Lower lobe of right lung (tissue), 2 donors: ENCODE data around the gene GPR39. TPM values are rescaled to one million over a fixed set of nuclear protein-coding genes. Genes with fewer than 3 reads are reported as not detected.

Experiments
- ATAC-seq, 2 donors: fragments of 200-7000 bp; cut with Tn5 transposase; one replicate each; pipeline ENCODE4 v1.9.1; 2020 to 2022; ENCODE audit warnings: mild to moderate bottlenecking in 2 of 2, moderate library complexity in 2 of 2
- DNase-seq: peaks from one replicate; pipeline ENCODE4 v3.0.0-alpha.2; 2020
- H3K27ac ChIP-seq: fragments of 200-600 bp; one replicate; pipeline ENCODE4 v1.8.0; 2022
- H3K27me3 ChIP-seq: fragments of 200-600 bp; one replicate; pipeline ENCODE4 v1.8.0; 2022; ENCODE audit warnings: low read depth
- H3K36me3 ChIP-seq: fragments of 200-600 bp; one replicate; pipeline ENCODE4 v1.8.0; 2022; ENCODE audit warnings: mild to moderate bottlenecking
- H3K4me1 ChIP-seq: fragments of 200-600 bp; one replicate; pipeline ENCODE4 v1.8.0; 2022
- H3K4me3 ChIP-seq: fragments of 200-600 bp; one replicate; pipeline ENCODE4 v1.8.0; 2022; ENCODE audit warnings: mild to moderate bottlenecking
- H3K9me3 ChIP-seq: fragments of 200-600 bp; one replicate; pipeline ENCODE4 v1.8.0; 2022
- CTCF ChIP-seq: fragments of 200-600 bp; IDR thresholded peaks from one replicate; pipeline ENCODE4 v1.8.0; 2022; ENCODE audit warnings: antibody characterized with exemption, mild to moderate bottlenecking
- intact Hi-C: fragments of 100-400 bp; cut with DNase I; formaldehyde crosslinking; loops from one replicate; pipeline ENCODE4 v1.11.0; 2022
- total RNA-seq: library from RNA; stranded (reverse); fragmentation: NEBNext Ultra II Directional; extraction: Animal tissue kit (Norgen Biotek cat#: 25700); gene quantifications from one replicate; pipeline ENCODE4 v1.2.1, GENCODE V29; 2021
- donor health status: DM: no; HTN: yes; CAD: no; lungs with severe emphysema.

The GPR39 gene
- total RNA-seq, 1 donor from 2014 or later = 11.2 TPM

DNA sequence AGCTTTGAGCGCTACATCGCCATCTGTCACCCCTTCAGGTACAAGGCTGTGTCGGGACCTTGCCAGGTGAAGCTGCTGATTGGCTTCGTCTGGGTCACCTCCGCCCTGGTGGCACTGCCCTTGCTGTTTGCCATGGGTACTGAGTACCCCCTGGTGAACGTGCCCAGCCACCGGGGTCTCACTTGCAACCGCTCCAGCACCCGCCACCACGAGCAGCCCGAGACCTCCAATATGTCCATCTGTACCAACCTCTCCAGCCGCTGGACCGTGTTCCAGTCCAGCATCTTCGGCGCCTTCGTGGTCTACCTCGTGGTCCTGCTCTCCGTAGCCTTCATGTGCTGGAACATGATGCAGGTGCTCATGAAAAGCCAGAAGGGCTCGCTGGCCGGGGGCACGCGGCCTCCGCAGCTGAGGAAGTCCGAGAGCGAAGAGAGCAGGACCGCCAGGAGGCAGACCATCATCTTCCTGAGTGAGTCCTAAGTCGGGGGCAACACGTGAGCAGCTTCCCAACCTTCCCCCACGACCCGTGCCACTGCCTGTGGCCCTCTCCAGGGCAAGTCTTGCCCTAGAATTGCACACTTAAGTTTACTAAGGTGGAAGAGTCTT is 928 bp downstream of the GPR39 start:
- no peak for TF ChIP-seq CTCF
- no peak for ATAC-seq
- H3K36me3 ChIP-seq = no peaks in the 10 kb centered on the region
- H3K9me3 ChIP-seq = no peaks in the 10 kb centered on the region
- H3K27me3 ChIP-seq = peaks cover 6% of the 10 kb centered on the region
- intact Hi-C loops = no loop called here
- DNase-seq = no peak
- peaks cover 19% of the 10 kb centered on the region for H3K4me1 ChIP-seq
- H3K4me3 ChIP-seq = peak overlapping the region; percentile 63
- no peak overlapping the region for H3K27ac ChIP-seq

DNA sequence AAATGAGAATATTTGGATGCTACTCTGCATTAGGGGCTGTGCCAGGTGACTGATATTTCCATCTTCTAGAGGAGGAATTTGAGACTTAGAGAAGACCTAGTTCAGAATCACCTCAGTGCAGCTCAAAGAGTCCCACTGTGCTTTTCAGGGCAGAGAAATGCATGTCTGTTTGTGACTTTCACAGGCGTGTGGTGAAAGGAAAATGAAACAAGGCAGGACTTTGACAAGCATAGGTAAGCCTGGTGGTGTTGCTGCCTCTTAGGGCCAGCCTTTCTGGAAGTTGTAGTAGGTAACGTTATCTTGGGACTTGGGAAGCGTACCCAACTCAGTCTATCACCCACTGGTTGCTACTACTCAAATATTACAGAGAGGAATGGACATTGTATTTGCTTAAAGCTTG is 2.6 kb downstream of the GPR39 start:
- H3K27ac ChIP-seq = peak overlapping the region; percentile 2
- no peak for TF ChIP-seq CTCF
- intact Hi-C loops = no loop called here

DNA sequence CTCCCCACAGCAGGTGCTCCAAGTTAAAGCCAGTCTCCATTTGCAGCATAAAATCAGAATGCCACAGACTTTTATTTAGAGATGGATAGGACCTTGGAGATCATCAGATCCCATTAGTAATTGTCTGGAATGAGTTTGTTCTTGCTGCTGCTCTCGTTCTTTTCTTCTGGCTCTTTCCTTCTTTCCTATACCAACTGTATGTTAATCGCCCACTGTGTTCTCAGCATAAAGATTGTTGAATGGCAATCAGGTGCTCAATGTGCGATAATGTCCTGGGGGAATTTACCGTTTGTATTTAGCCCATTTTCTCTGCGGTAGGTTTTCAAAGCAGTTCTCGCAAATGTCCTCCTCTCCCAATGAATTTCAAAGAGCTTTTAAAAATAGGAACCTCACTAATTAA is 3.3 kb downstream of the GPR39 start:
- DNase-seq = no peak
- Histone ChIP-seq H3K27me3 (peaks cover 6% of the 10 kb centered on the region), H3K27ac (no peak overlapping the region), H3K36me3 (no peaks in the 10 kb centered on the region), H3K9me3 (no peaks in the 10 kb centered on the region), H3K4me3 (peak overlapping the region; percentile 63), H3K4me1 (peaks cover 19% of the 10 kb centered on the region)
- intact Hi-C loops = no loop called here
- no peak for ATAC-seq
- TF ChIP-seq CTCF = no peak

More for the DNA sequence above, 2.6 kb downstream of the GPR39 start:
- ATAC-seq (peak in 1 of 2 donors; percentile 7), DNase-seq (no peak)
- Histone ChIP-seq H3K9me3 (no peaks in the 10 kb centered on the region), H3K4me3 (peak overlapping the region; percentile 63), H3K36me3 (no peaks in the 10 kb centered on the region), H3K27me3 (peaks cover 6% of the 10 kb centered on the region), H3K4me1 (peaks cover 19% of the 10 kb centered on the region)

- peaks cover 9% of the 10 kb centered on the region for H3K4me1 ChIP-seq
- H3K27me3 ChIP-seq = peaks cover 4% of the 10 kb centered on the region
- no peak overlapping the region for H3K27ac ChIP-seq
- H3K4me3 ChIP-seq = no peak overlapping the region
- no peak for ATAC-seq
- no peaks in the 10 kb centered on the region for H3K36me3 ChIP-seq
- intact Hi-C loops = no loop called here
- H3K9me3 ChIP-seq = no peaks in the 10 kb centered on the region
- no peak for DNase-seq
- TF ChIP-seq CTCF = no peak
These were observed 4.5 kb downstream of the GPR39 start for GRCh38 chr2:132420816-132421805.

DNA sequence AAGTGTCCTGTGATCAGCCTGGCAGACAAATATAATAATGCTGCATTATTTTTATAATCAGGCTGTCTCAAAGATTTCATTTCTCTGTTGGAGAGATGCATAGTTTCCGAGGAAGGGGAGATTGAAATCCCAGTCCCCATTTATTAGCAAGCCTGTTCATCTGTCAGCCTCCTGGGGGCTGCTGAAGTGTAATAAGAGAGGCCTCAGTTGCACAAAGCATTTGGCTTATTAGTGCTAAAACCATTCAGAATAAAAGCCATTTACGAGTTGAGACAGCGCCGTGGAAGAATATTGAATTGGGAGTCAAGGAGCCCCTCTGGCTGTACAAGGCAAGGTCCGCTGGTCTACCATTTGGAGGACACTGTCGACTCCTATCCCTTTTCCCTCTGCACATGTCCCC is 6.1 kb downstream of the GPR39 start:
- Histone ChIP-seq H3K4me1 (no peaks in the 10 kb centered on the region), H3K4me3 (no peak overlapping the region), H3K27ac (no peak overlapping the region), H3K27me3 (no peaks in the 10 kb centered on the region), H3K9me3 (no peaks in the 10 kb centered on the region), H3K36me3 (no peaks in the 10 kb centered on the region)
- intact Hi-C loops = no loop called here
- TF ChIP-seq CTCF = no peak
- ATAC-seq (no peak), DNase-seq (no peak)
